HUES48 (cell line): Measurements from ENCODE around the gene TSTD2.
"Not testable (repeated sequence)": the region's sequence is repeated elsewhere in the genome, so short reads cannot be mapped to it uniquely, and the experiment has no call there.

ENCODE experiments used
- H3K27ac ChIP-seq: one replicate; pipeline ENCODE4 v1.7.0; 2013; ENCODE audit warnings: low read depth, low read length, inconsistent platforms
- H3K27me3 ChIP-seq: 2 replicates; pipeline ENCODE4 v1.6.1; 2013; ENCODE audit warnings: mild to moderate bottlenecking, low read length; ENCODE audit not compliant: control insufficient read depth, insufficient read depth
- H3K36me3 ChIP-seq: 2 replicates; pipeline ENCODE4 v1.6.1; 2013; ENCODE audit warnings: low read length; ENCODE audit not compliant: control insufficient read depth, insufficient read depth
- H3K4me1 ChIP-seq: 2 replicates; pipeline ENCODE4 v1.6.1; 2013; ENCODE audit warnings: mild to moderate bottlenecking, low read length; ENCODE audit not compliant: control insufficient read depth, insufficient read depth
- H3K4me3 ChIP-seq: 2 replicates; pipeline ENCODE4 v1.5.1; 2013; ENCODE audit warnings: mild to moderate bottlenecking, low read depth, low read length
- H3K9ac ChIP-seq: 2 replicates; pipeline ENCODE4 v1.6.1; 2013; ENCODE audit warnings: mild to moderate bottlenecking, low read depth, low read length, moderate library complexity
- H3K9me3 ChIP-seq: 2 replicates; pipeline ENCODE4 v1.6.1; 2013; ENCODE audit warnings: low read length; ENCODE audit not compliant: control insufficient read depth, insufficient read depth

Gene TSTD2

DNA sequence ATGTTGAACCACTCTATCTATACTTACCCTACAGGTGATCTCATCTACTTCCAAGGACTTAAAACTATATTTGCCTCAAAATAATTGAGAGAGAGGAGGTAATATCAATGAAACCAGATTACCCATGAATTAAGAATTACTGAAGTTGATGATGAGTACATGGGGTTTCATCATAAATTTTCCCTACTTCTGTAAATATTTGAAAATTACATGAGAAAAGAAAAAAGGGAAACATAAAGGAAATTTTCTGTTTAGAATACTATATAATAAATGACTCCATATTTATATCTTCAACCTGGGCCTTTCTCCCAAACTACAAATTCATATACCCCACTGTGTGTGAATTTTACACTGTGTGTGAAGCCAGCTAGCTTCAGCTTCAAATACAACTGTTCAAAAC is 2.6 kb downstream of the TSTD2 start:
- Histone ChIP-seq H3K4me3 (no peak overlapping the region), H3K9ac (no peak overlapping the region), H3K27me3 (no peaks in the 10 kb centered on the region), H3K4me1 (peaks cover 23% of the 10 kb centered on the region), H3K36me3 (peaks cover 16% of the 10 kb centered on the region), H3K9me3 (no peaks in the 10 kb centered on the region), H3K27ac (no peak overlapping the region)

DNA sequence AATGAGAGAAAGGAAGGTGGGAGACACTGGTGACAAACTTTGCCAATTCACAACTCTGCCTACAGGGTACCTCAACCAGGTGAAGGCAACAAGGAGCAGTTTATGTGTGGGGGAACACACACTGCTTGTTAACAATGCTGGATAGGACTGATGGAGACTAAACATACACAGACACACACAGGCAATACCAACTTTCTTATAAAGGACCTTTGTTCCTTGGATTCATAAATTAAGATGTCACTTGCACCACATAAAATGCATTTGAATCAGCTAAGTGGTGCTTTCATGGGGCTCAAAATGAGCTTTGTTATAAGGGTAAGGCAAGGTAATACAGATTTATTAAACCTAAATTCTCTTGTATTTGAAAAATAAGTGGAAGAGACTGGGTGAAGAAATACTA is 4.0 kb downstream of the TSTD2 start:
- H3K27me3 ChIP-seq, result no peaks in the 10 kb centered on the region
- H3K27ac ChIP-seq, result peak overlapping the region; percentile 40
- H3K9me3 ChIP-seq, result no peaks in the 10 kb centered on the region
- no peak overlapping the region for H3K4me3 ChIP-seq
- peaks cover 14% of the 10 kb centered on the region for H3K4me1 ChIP-seq
- no peak overlapping the region for H3K9ac ChIP-seq
- H3K36me3 ChIP-seq, result peaks cover 31% of the 10 kb centered on the region

- H3K9me3 ChIP-seq, result peaks cover 4% of the 10 kb centered on the region; the same call in 1 of the 2 replicates
- H3K4me3 ChIP-seq, result no peak overlapping the region
- no peaks in the 10 kb centered on the region for H3K27me3 ChIP-seq
- peaks cover 14% of the 10 kb centered on the region for H3K4me1 ChIP-seq
- no peak overlapping the region for H3K9ac ChIP-seq
- H3K27ac ChIP-seq, result peak overlapping the region; percentile 40
- H3K36me3 ChIP-seq, result peaks cover 36% of the 10 kb centered on the region
These were observed 4.5 kb downstream of the TSTD2 start for GRCh38 chr9:97628668-97629067.

DNA sequence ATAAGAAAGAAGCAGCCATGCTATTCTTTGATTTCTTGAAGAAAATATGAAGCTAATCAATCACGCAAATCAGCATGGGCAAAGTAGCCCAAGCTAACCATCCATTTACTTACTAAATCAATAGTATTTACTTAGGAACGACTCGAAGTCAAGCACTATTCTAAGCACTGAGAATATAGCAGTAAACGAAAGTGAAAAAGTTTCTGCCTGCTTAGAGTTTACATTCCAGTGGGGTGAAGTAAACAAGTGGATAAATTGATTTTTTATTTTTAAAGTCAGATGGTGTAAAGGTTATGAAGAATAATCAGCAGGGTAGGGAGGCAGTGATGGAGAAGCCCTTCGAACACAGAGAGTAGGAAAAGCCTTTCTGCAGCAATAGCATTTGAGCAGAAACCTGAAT is 5.5 kb downstream of the TSTD2 start:
- H3K9ac ChIP-seq, result no peak overlapping the region

GRCh38 chr9:97625620-97626019 is 7.5 kb downstream of the TSTD2 start:
- no peaks in the 10 kb centered on the region for H3K27me3 ChIP-seq
- no peak overlapping the region for H3K4me3 ChIP-seq
- no peak overlapping the region for H3K27ac ChIP-seq
- H3K9ac ChIP-seq, result no peak overlapping the region
- H3K9me3 ChIP-seq, result peaks cover 28% of the 10 kb centered on the region
- H3K36me3 ChIP-seq, result peaks cover 60% of the 10 kb centered on the region
- peaks cover 6% of the 10 kb centered on the region; the same call in 1 of the 2 replicates for H3K4me1 ChIP-seq

More for the DNA sequence above, 5.5 kb downstream of the TSTD2 start:
- H3K27ac ChIP-seq, result no peak overlapping the region
- no peaks in the 10 kb centered on the region for H3K27me3 ChIP-seq
- H3K4me1 ChIP-seq, result peaks cover 14% of the 10 kb centered on the region
- peaks cover 13% of the 10 kb centered on the region for H3K9me3 ChIP-seq
- H3K4me3 ChIP-seq, result no peak overlapping the region
- H3K36me3 ChIP-seq, result peaks cover 46% of the 10 kb centered on the region

GRCh38 chr9:97623946-97624345 is 9.2 kb downstream of the TSTD2 start:
- Histone ChIP-seq H3K9me3 (peaks cover 28% of the 10 kb centered on the region), H3K27ac (no peak overlapping the region), H3K9ac (no peak overlapping the region), H3K4me1 (peaks cover 4% of the 10 kb centered on the region; the same call in 1 of the 2 replicates), H3K36me3 (peaks cover 65% of the 10 kb centered on the region), H3K4me3 (no peak overlapping the region), H3K27me3 (no peaks in the 10 kb centered on the region)

DNA sequence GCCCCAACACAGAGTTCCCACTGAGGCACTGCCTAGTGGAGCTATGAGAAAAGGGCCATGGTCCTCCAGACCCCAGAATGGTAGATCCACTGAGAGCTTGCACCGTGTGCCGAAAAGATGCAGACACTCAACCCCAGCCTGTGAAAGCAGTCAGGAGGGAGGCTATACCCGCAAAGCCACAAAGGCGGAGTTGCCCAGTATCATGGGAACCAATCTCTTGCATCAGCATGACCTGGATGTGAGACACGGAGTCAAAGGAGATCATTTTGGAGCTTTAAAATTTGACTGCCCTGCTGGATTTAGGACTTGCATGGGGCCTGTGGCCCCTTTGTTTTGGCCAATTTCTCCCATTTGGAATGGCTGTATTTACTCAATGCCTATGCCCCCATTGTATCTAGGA is 10.7 kb downstream of the TSTD2 start:
- H3K4me3 ChIP-seq, H3K27ac ChIP-seq, H3K4me1 ChIP-seq, H3K9ac ChIP-seq, H3K27me3 ChIP-seq: not testable (repeated sequence)
- H3K9me3 ChIP-seq, result peaks cover 28% of the 10 kb centered on the region
- H3K36me3 ChIP-seq, result peaks cover 69% of the 10 kb centered on the region

GRCh38 chr9:97620063-97620462 is 13.1 kb downstream of the TSTD2 start:
- H3K27ac ChIP-seq, H3K4me1 ChIP-seq, H3K27me3 ChIP-seq, H3K9ac ChIP-seq, H3K4me3 ChIP-seq: not testable (repeated sequence)
- Histone ChIP-seq H3K9me3 (peaks cover 28% of the 10 kb centered on the region), H3K36me3 (peaks cover 62% of the 10 kb centered on the region)

DNA sequence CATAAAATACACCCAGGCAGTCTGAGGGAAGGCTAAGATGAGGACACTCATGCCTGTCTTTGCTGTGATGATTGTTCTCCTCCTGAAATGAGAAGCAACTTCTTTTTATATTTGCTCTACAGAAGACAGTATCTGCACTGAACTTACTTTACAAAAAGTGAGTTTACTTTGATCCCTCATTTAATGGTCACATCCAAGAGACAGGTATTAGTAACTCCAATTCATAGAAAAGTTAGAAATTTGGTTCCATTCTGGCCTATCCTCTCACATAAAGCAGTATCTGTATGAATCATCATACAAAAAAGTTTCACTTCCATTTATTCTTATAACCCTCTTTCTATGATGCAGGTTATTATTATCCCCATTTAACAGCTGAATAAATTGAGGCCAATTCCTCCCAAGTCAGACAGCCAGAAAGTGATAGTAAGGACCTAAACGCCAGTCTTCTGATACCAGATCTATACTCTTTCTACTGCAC is 15.2 kb downstream of the TSTD2 start:
- Histone ChIP-seq H3K9ac (no peak overlapping the region), H3K27me3 (no peaks in the 10 kb centered on the region), H3K4me3 (no peak overlapping the region), H3K36me3 (peaks cover 59% of the 10 kb centered on the region), H3K27ac (no peak overlapping the region), H3K9me3 (peaks cover 19% of the 10 kb centered on the region), H3K4me1 (no peaks in the 10 kb centered on the region)

GRCh38 chr9:97615439-97616072 is 17.6 kb downstream of the TSTD2 start:
- Histone ChIP-seq H3K36me3 (peaks cover 62% of the 10 kb centered on the region), H3K27me3 (no peaks in the 10 kb centered on the region), H3K4me3 (no peak overlapping the region), H3K27ac (no peak overlapping the region), H3K9me3 (no peaks in the 10 kb centered on the region; the same call in 1 of the 2 replicates), H3K4me1 (no peaks in the 10 kb centered on the region), H3K9ac (no peak overlapping the region)

DNA sequence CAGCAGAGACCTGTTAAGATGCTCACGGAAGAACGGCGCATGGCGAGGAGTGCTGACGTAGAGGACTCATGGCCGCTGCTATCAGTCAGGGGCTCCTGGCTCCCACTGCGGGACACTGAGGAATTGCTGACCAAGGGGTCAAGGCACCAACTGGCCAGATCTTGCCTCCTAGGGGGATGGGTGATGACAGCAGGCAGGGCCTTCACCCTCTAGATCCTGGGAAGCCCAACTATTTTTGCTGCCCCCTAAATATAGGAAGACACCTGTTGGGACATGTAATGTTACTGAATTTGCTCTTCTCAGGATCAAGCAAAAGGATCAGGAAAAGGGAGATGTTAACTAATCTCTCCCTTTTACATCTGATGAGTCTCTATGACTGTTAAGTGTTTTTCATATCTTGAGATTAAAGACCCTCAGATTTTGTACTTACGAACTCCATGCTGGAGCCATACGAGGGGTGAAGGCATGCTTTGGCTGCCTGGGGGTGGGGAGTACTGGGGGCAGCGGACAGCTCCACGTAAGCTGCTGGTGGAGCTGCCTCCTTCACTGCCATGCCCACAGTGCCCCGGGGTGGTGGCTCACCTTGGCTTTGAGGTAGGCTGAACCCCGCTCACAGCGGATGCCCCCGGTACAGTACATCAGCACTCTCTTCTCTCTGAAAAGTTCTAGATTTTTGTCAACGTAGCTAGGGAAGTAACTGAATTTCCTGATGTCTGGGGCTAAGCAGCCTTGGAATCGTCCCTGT is 28.1 kb downstream of the TSTD2 start:
- Histone ChIP-seq H3K9me3 (no peaks in the 10 kb centered on the region), H3K27ac (no peak overlapping the region), H3K9ac (no peak overlapping the region), H3K27me3 (no peaks in the 10 kb centered on the region), H3K4me1 (no peaks in the 10 kb centered on the region), H3K36me3 (peaks cover 88% of the 10 kb centered on the region), H3K4me3 (no peak overlapping the region)
